HG03460 (cell line): ENCODE results near the gene NTRK1.

Experiments used
- ATAC-seq: cut with Tn5 transposase; IDR thresholded peaks from one replicate; pipeline ENCODE4 v1.9.1; 2021; ENCODE audit not compliant: unreplicated experiment

The NTRK1 gene

GRCh38 chr1:156860628-156861423 lies at the start of gene NTRK1:
Gene NTRK1, plus strand, starts transcription at chr1:156860865. Its CDS starts 70 bp downstream, at chr1:156860935.
- ATAC-seq: no peak

GRCh38 chr1:156811168-156811567 lies 49.5 kb upstream of the NTRK1 start:
- no peak for ATAC-seq

- ATAC-seq: no peak
These were observed 48.2 kb upstream of the NTRK1 start for GRCh38 chr1:156812293-156812990.

GRCh38 chr1:156813298-156813697 lies 47.4 kb upstream of the NTRK1 start:
- ATAC-seq: no peak

GRCh38 chr1:156813750-156814570 lies 46.7 kb upstream of the NTRK1 start:
- no peak for ATAC-seq

- ATAC-seq: no peak
These were observed 45.9 kb upstream of the NTRK1 start for GRCh38 chr1:156814571-156815260.

GRCh38 chr1:156815307-156815826 lies 45.3 kb upstream of the NTRK1 start:
- no peak for ATAC-seq

- no peak for ATAC-seq
These were observed 44.7 kb upstream of the NTRK1 start for GRCh38 chr1:156815961-156816422.

- ATAC-seq: peak; percentile 79
These were observed 43.9 kb upstream of the NTRK1 start, which contains the start of gene SH2D2A for GRCh38 chr1:156816561-156817328. Gene SH2D2A, minus strand, starts transcription at chr1:156816848. Its CDS starts 140 bp downstream, at chr1:156816708.

- ATAC-seq: no peak
These were observed 38.9 kb upstream of the NTRK1 start for GRCh38 chr1:156821801-156822200.

- no peak for ATAC-seq
These were observed 38.0 kb upstream of the NTRK1 start for GRCh38 chr1:156822680-156823079.

- ATAC-seq: no peak
These were observed 37.4 kb upstream of the NTRK1 start for GRCh38 chr1:156823210-156823790.

- no peak for ATAC-seq
These were observed 34.0 kb upstream of the NTRK1 start for GRCh38 chr1:156826630-156827029.

GRCh38 chr1:156828400-156829124 lies 32.1 kb upstream of the NTRK1 start:
- no peak for ATAC-seq

GRCh38 chr1:156832434-156832833 lies 28.2 kb upstream of the NTRK1 start:
- no peak for ATAC-seq

GRCh38 chr1:156833603-156834002 lies 27.1 kb upstream of the NTRK1 start:
- no peak for ATAC-seq

- ATAC-seq: no peak
These were observed 26.3 kb upstream of the NTRK1 start for GRCh38 chr1:156834322-156834721.

GRCh38 chr1:156836041-156836654 lies 24.5 kb upstream of the NTRK1 start:
- ATAC-seq: peak; percentile 54
